Mesenchymal stem cell (in vitro differentiated cells and primary cell): ENCODE results near the gene BPIFB3.

Experiments used
- DNase-seq: peaks from one replicate; pipeline ENCODE4 v3.0.0-alpha.2; 2013
- H2AFZ ChIP-seq: one replicate; pipeline ENCODE4 v1.6.1; 2013; ENCODE audit warnings: low read depth, mild to moderate bottlenecking, control low read depth, inconsistent platforms, low read length, moderate library complexity
- H2AK5ac ChIP-seq: 2 replicates; pipeline ENCODE4 v1.6.1; 2013; ENCODE audit warnings: low read length, moderate library complexity, mild to moderate bottlenecking, inconsistent platforms; ENCODE audit not compliant: severe bottlenecking
- H2BK120ac ChIP-seq: one replicate; pipeline ENCODE4 v1.6.1; 2013; ENCODE audit warnings: low read depth, mild to moderate bottlenecking, inconsistent platforms, low read length, moderate library complexity
- H2BK12ac ChIP-seq, 2 experiments: one replicate each; pipeline ENCODE4 v1.6.1; 2013; ENCODE audit warnings: inconsistent platforms in 2 of 2, low read length in 2 of 2, mild to moderate bottlenecking in 2 of 2, moderate library complexity in 2 of 2, control low read depth in 1 of 2
- H2BK15ac ChIP-seq: one replicate; pipeline ENCODE4 v1.6.1; 2013; ENCODE audit warnings: mild to moderate bottlenecking, low read depth, inconsistent platforms; ENCODE audit not compliant: poor library complexity, severe bottlenecking
- H2BK5ac ChIP-seq: 2 replicates; pipeline ENCODE4 v1.6.1; 2013; ENCODE audit warnings: low read depth, mild to moderate bottlenecking, low read length, control low read depth, inconsistent platforms; ENCODE audit not compliant: poor library complexity, severe bottlenecking
- H3K14ac ChIP-seq, 2 experiments: one replicate each; pipeline ENCODE4 v1.6.1; 2013; ENCODE audit warnings: inconsistent platforms in 2 of 2, low read length in 2 of 2, control low read depth in 1 of 2, mild to moderate bottlenecking in 1 of 2, moderate library complexity in 1 of 2
- H3K18ac ChIP-seq, 2 experiments: one replicate each; pipeline ENCODE4 v1.6.1; 2013; ENCODE audit warnings: inconsistent platforms in 2 of 2, low read length in 2 of 2, control low read depth in 1 of 2, low read depth in 1 of 2, mild to moderate bottlenecking in 1 of 2
- H3K23ac ChIP-seq, 2 experiments: one replicate each; pipeline ENCODE4 v1.6.1; 2013; ENCODE audit warnings: inconsistent platforms in 2 of 2, low read length in 2 of 2, mild to moderate bottlenecking in 2 of 2, moderate library complexity in 2 of 2, control low read depth in 1 of 2
- H3K27ac ChIP-seq: 2 replicates; pipeline ENCODE4 v1.5.1; 2013; ENCODE audit warnings: mild to moderate bottlenecking, moderate library complexity, low read length, control low read depth, inconsistent platforms; ENCODE audit not compliant: poor library complexity, severe bottlenecking
- H3K27me3 ChIP-seq, 2 experiments: 2 replicates each; pipeline versions ENCODE4 v1.6.1 to v1.7.0; 2013; ENCODE audit warnings: low read length in 2 of 2, mild to moderate bottlenecking in 2 of 2, moderate library complexity in 2 of 2, control low read depth in 1 of 2, inconsistent platforms in 1 of 2; ENCODE audit not compliant: control insufficient read depth in 1 of 2, insufficient read depth in 1 of 2
- H3K36me3 ChIP-seq, 2 experiments: 2 replicates each; pipeline versions ENCODE4 v1.6.1 to v1.7.0; 2013; ENCODE audit warnings: low read length in 2 of 2, control low read depth in 1 of 2, inconsistent platforms in 1 of 2, low read depth in 1 of 2, mild to moderate bottlenecking in 1 of 2; ENCODE audit not compliant: insufficient read depth in 2 of 2, control insufficient read depth in 1 of 2
- H3K4ac ChIP-seq, 2 experiments: one replicate each; pipeline ENCODE4 v1.6.1; 2013; ENCODE audit warnings: inconsistent platforms in 2 of 2, low read length in 2 of 2, mild to moderate bottlenecking in 2 of 2, moderate library complexity in 2 of 2, control low read depth in 1 of 2, low read depth in 1 of 2
- H3K4me1 ChIP-seq: 2 replicates; pipeline ENCODE4 v1.6.1; 2013; ENCODE audit warnings: low read depth, low read length, control low read depth; ENCODE audit not compliant: control insufficient read depth, insufficient read depth
- H3K4me2 ChIP-seq: 2 replicates; pipeline ENCODE4 v1.6.1; 2013; ENCODE audit warnings: low read length, mild to moderate bottlenecking, inconsistent platforms; ENCODE audit not compliant: poor library complexity, severe bottlenecking
- H3K4me3 ChIP-seq, 2 experiments: 2 replicates each; pipeline versions ENCODE4 v1.5.1 to v1.7.0; 2013; ENCODE audit warnings: low read length in 2 of 2, mild to moderate bottlenecking in 2 of 2, control low read depth in 1 of 2, low read depth in 1 of 2; ENCODE audit not compliant: insufficient read depth in 1 of 2
- H3K79me1 ChIP-seq: replicated peaks from 2 replicates; pipeline ENCODE4 v1.6.1; 2013; ENCODE audit warnings: mild to moderate bottlenecking, control low read depth, low read length, inconsistent platforms; ENCODE audit not compliant: poor library complexity, severe bottlenecking
- H3K9ac ChIP-seq: 2 replicates; pipeline ENCODE4 v1.7.0; 2013; ENCODE audit warnings: mild to moderate bottlenecking, low read length, moderate library complexity
- H3K9me3 ChIP-seq: 2 replicates; pipeline ENCODE4 v1.7.0; 2013; ENCODE audit warnings: mild to moderate bottlenecking, low read length; ENCODE audit not compliant: control insufficient read depth
- H4K8ac ChIP-seq: one replicate; pipeline ENCODE4 v1.6.1; 2013; ENCODE audit warnings: inconsistent platforms, mild to moderate bottlenecking, low read length, moderate library complexity
- H4K91ac ChIP-seq: one replicate; pipeline ENCODE4 v1.6.1; 2013; ENCODE audit warnings: mild to moderate bottlenecking, low read length, inconsistent platforms
- WGBS: methylation state at CpG from one replicate; pipeline ENCODE4 v1.1.7; 2013; ENCODE audit warnings: mixed read lengths; 5-methylcytosine and 5-hydroxymethylcytosine counted together

BPIFB3 gene

GRCh38 chr20:33023439-33024242, 30.1 kb upstream of the BPIFB3 start:
- H3K27me3 ChIP-seq, result peaks cover 9 to 45% of the 10 kb centered on the region in 2 experiments
- no peak overlapping the region for H3K18ac ChIP-seq
- no peak overlapping the region for H3K9ac ChIP-seq
- no peak overlapping the region for H2BK12ac ChIP-seq
- 64% methylated on average over 6 of the region's 6 CpGs for WGBS
- no peak overlapping the region for H4K8ac ChIP-seq
- no peaks in the 10 kb centered on the region for H3K79me1 ChIP-seq
- H3K4ac ChIP-seq, result no peak overlapping the region
- H4K91ac ChIP-seq, result no peak overlapping the region
- H3K4me3 ChIP-seq, result no peak overlapping the region
- peaks cover 6% of the 10 kb centered on the region for H3K9me3 ChIP-seq
- no peak overlapping the region for H3K27ac ChIP-seq
- H3K14ac ChIP-seq, result no peak overlapping the region
- H2AFZ ChIP-seq, result no peak overlapping the region
- no peak overlapping the region for H2BK120ac ChIP-seq
- H3K4me2 ChIP-seq, result no peak overlapping the region
- H3K23ac ChIP-seq, result no peak overlapping the region
- no peak overlapping the region for H2BK5ac ChIP-seq
- H3K4me1 ChIP-seq, result no peaks in the 10 kb centered on the region
- H3K36me3 ChIP-seq, result no peaks in the 10 kb centered on the region
- no peak overlapping the region for H2AK5ac ChIP-seq
- no peak for DNase-seq
- H2BK15ac ChIP-seq, result no peak overlapping the region

DNA sequence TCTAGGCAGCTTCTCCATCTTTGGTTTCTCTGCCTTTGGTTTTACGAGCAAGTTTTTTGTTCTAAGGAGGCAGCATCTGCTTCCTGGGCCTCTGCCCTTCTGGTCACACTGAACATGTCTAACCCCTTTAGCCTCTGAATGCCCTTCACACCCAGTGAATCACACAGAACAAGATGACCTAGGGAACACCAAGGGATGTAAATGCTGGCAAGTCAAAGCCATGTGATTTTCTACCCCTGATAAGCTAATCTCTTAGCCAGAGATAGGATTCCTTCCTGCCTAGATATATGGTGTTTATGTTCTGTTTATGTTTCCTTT, 29.5 kb upstream of the BPIFB3 start:
- 94% methylated on average over 1 of the region's 1 CpG for WGBS
- H3K18ac ChIP-seq, result no peak overlapping the region
- H2BK120ac ChIP-seq, result no peak overlapping the region

GRCh38 chr20:33024609-33025317, 28.9 kb upstream of the BPIFB3 start:
- Histone ChIP-seq H4K91ac (no peak overlapping the region), H3K36me3 (no peaks in the 10 kb centered on the region), H3K27me3 (peaks cover 11 to 56% of the 10 kb centered on the region in 2 experiments), H2BK15ac (no peak overlapping the region), H2AFZ (no peak overlapping the region), H2BK5ac (no peak overlapping the region), H3K23ac (no peak overlapping the region), H3K9ac (no peak overlapping the region), H2AK5ac (no peak overlapping the region), H3K18ac (no peak overlapping the region), H4K8ac (no peak overlapping the region), H3K4me3 (no peak overlapping the region), H2BK12ac (no peak overlapping the region), H3K4me2 (no peak overlapping the region), H3K4me1 (no peaks in the 10 kb centered on the region), H3K27ac (no peak overlapping the region), H3K4ac (no peak overlapping the region), H3K79me1 (no peaks in the 10 kb centered on the region), H3K9me3 (peaks cover 6% of the 10 kb centered on the region), H3K14ac (no peak overlapping the region), H2BK120ac (no peak overlapping the region)
- WGBS, result 58% methylated on average over 4 of the region's 5 CpGs
- no peak for DNase-seq

More for the DNA sequence above, 29.5 kb upstream of the BPIFB3 start:
- H3K9ac ChIP-seq, result no peak overlapping the region
- no peaks in the 10 kb centered on the region for H3K79me1 ChIP-seq
- peaks cover 6% of the 10 kb centered on the region for H3K9me3 ChIP-seq
- H3K4me3 ChIP-seq, result no peak overlapping the region
- no peak overlapping the region for H3K4ac ChIP-seq
- no peak overlapping the region for H3K4me2 ChIP-seq
- no peak overlapping the region for H2AK5ac ChIP-seq
- no peak overlapping the region for H4K8ac ChIP-seq
- no peak for DNase-seq
- no peak overlapping the region for H3K14ac ChIP-seq
- no peaks in the 10 kb centered on the region for H3K4me1 ChIP-seq
- no peak overlapping the region for H4K91ac ChIP-seq
- H3K23ac ChIP-seq, result no peak overlapping the region
- no peak overlapping the region for H2AFZ ChIP-seq
- no peak overlapping the region for H2BK5ac ChIP-seq
- H3K27me3 ChIP-seq, result peaks cover 11 to 50% of the 10 kb centered on the region in 2 experiments
- H3K27ac ChIP-seq, result no peak overlapping the region
- H3K36me3 ChIP-seq, result no peaks in the 10 kb centered on the region
- H2BK15ac ChIP-seq, result no peak overlapping the region
- H2BK12ac ChIP-seq, result no peak overlapping the region

- H2BK12ac ChIP-seq, result no peak overlapping the region
- no peak overlapping the region for H4K91ac ChIP-seq
- H2BK120ac ChIP-seq, result no peak overlapping the region
- H2AK5ac ChIP-seq, result no peak overlapping the region
- peaks cover 6% of the 10 kb centered on the region for H3K9me3 ChIP-seq
- H3K4me2 ChIP-seq, result no peak overlapping the region
- 79% methylated on average over 8 of the region's 9 CpGs for WGBS
- no peak overlapping the region for H3K4me3 ChIP-seq
- no peak overlapping the region for H3K14ac ChIP-seq
- H4K8ac ChIP-seq, result no peak overlapping the region
- no peaks in the 10 kb centered on the region for H3K4me1 ChIP-seq
- no peak overlapping the region for H3K4ac ChIP-seq
- no peaks in the 10 kb centered on the region for H3K36me3 ChIP-seq
- H3K9ac ChIP-seq, result no peak overlapping the region
- H3K79me1 ChIP-seq, result no peaks in the 10 kb centered on the region
- no peak overlapping the region for H3K27ac ChIP-seq
- H2BK15ac ChIP-seq, result no peak overlapping the region
- H3K27me3 ChIP-seq, result peaks cover 11 to 58% of the 10 kb centered on the region in 2 experiments
- H2BK5ac ChIP-seq, result no peak overlapping the region
- no peak for DNase-seq
- no peak overlapping the region for H2AFZ ChIP-seq
- no peak overlapping the region for H3K18ac ChIP-seq
- no peak overlapping the region for H3K23ac ChIP-seq
These were observed 28.3 kb upstream of the BPIFB3 start for GRCh38 chr20:33025318-33025876.
